GM18511 (cell line): ENCODE data around the gene NME1.
A peak's percentile ranks its signal among the peaks of the same experiment; 100 is the strongest.
"Not testable (repeated sequence)": the region's sequence is repeated elsewhere in the genome, so short reads cannot be mapped to it uniquely, and the experiment has no call there.

ENCODE experiments used
- ATAC-seq: cut with Tn5 transposase; IDR thresholded peaks from one replicate; pipeline ENCODE4 v1.9.1; 2021; ENCODE audit warnings: mild to moderate bottlenecking, moderate library complexity; ENCODE audit not compliant: unreplicated experiment

NME1 gene

DNA sequence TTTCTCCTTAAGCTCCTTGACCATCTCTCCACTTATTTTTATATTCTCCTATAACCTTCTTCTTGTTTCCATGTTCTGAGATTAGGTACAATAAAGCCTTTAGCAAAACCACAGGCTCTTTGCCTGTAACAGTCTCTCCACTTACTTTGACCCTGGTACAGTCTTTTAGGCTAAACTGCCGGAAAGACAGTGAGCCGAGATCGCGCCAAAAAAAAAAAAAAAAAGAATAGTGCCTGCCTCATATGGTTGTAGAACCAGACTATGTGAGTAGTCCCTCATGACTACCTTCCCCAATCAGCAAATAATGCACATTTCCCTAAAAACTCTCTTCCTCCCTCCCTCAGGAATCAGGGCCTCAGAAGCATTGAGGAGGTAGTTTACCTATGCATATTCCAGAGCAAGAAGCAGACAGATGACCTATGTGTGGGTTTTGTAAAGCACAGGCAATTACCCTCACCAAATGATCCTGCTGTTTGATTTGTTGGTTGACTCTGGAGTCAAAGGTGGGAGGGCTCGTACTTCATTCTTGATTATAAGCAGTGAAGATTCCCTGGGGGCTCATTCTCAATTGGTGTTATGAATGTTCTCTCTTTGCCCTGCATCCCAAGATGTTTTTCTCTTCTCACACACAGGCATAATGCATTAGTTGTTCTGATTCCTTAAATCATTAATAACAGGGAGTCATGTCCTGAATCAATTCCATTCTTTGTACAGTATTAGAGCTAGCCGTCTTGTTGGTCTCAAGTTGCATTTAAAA lies 8.9 kb upstream of the NME1 start:
- no peak for ATAC-seq

DNA sequence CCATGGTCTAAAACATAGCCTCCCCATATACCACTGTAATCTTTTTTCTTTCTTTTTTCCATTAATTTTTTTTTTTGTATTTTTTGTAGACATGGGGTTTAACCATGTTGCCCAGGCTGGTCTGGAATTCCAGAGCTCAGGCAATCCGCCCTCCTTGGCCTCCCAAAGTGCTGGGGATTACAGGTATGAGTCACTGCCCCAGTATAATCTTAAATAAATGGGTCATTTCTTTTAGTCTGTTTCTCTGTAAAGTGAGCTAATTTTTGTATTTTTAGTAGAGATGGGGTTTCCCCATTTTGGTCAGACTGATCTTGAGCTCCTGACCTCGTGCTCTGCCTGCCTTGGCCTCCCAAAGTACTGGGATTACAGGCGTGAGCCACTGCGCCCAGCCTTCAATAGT lies 5.7 kb upstream of the NME1 start:
- no peak for ATAC-seq

DNA sequence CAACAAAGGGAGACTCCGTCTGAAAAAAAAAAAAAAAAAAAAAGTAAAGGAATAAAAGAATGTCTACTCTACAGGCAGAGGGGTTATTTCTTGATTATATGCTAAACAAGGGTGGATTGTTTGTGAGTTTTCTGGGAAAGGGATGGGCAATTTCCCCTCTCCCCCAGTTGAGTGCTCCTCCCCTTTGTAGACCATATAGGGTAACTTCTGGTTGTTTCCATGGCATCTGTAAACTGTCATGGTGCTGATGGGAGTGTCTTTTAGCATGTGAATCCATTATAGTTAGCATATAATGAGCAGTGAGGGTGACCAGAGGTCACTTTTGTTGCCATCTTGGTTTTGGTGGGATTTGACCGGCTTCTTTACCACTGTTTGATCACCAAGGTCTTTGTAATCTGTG lies 4.2 kb upstream of the NME1 start:
- ATAC-seq: no peak

DNA sequence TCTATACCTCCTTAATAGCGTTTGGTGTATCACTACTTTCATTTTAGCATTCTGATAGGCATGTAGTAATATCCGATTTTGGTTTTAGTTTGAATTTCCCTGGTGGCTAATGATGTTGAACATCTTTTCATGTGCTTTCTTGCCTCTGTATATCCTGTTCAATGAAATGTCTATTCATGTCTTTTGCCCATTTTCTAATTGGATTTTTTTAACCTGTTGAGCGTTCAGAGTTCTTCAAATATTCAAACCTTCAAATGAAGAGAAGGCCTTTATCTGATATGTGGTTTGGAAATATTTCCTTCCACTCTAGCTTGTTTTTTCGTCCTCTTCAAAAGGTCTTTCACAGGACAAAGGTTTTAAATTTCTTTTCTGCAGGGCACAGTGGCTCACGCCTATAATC lies 2.4 kb upstream of the NME1 start:
- no peak for ATAC-seq

DNA sequence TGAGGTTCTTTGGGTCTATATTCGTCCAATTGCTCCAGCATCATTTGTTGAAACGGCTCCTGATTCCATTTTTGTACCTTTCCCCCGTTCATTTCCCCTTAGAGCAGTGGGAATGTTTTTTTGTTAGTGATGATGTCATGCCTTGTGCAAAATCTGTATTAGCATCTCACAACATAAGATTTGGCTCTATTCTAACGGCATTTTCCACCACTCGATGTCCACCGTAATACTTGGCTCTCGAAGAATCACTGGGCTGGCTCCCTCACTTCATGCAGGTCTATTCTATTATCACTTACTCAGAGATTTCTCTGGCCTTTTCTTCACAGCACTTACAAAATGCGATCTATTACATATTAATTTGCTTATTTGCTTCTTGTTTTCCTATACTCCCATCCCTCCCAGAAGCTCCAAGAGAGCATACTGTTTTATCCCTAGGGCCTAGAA lies 571 bp upstream of the NME1 start:
- ATAC-seq: peak; percentile 1

DNA sequence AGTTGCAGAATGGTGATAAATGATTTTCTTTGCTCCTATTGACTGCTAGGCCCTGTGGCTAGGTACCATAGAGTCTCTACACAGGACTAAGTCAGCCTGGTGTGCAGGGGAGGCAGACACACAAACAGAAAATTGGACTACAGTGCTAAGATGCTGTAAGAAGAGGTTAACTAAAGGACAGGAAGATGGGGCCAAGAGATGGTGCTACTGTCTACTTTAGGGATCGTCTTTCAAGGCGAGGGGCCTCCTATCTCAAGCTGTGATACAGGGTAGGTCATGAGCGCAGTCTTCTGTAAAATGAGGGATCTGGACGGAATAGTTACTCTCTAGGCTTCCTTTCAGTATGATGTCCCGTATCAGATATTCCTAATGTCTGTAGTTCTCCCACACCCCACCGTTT lies 817 bp downstream of the NME1 start:
- no peak for ATAC-seq

DNA sequence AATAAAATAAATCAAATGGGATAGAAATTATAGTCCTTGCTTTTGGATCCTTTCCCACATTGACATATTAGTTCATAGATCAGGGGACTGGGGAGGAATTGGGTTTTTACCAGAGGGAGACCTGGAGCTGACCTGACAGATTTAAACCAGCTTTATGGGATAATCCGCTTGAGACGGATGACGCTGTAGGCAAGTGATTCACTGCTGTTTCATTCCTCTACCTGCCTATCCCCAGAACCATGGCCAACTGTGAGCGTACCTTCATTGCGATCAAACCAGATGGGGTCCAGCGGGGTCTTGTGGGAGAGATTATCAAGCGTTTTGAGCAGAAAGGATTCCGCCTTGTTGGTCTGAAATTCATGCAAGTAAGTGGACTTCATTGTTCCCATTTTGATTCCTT lies 2.1 kb downstream of the NME1 start:
- no peak for ATAC-seq

DNA sequence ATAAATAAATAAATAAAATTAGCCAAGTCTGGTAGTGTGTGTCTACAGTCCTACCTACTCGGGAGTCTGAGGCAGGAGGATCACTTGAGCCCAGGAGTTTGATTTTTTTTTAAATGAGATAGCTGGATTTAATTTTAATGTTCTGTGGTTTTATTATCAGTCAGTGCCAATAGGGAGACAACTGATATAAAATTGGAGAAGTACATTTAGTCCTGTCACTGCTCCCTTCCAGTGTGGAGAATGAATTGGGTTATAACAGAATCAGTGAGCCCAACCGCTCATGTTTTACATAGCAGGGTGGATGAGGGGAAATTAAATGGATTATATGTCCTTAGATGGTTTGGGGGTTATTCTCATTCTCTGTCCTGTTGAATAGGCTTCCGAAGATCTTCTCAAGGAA lies 6.2 kb downstream of the NME1 start:
- no peak for ATAC-seq

DNA sequence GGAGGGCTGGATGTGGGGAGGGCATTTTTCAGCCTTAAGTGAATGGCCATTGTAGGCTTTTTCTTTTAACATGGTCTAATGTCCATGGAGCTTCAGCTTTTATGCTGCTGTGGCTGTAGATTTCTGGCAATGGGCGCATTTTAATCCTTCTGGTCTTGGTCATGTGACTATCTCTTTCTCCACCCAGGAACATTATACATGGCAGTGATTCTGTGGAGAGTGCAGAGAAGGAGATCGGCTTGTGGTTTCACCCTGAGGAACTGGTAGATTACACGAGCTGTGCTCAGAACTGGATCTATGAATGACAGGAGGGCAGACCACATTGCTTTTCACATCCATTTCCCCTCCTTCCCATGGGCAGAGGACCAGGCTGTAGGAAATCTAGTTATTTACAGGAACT lies 8.2 kb downstream of the NME1 start:
- ATAC-seq: no peak

DNA sequence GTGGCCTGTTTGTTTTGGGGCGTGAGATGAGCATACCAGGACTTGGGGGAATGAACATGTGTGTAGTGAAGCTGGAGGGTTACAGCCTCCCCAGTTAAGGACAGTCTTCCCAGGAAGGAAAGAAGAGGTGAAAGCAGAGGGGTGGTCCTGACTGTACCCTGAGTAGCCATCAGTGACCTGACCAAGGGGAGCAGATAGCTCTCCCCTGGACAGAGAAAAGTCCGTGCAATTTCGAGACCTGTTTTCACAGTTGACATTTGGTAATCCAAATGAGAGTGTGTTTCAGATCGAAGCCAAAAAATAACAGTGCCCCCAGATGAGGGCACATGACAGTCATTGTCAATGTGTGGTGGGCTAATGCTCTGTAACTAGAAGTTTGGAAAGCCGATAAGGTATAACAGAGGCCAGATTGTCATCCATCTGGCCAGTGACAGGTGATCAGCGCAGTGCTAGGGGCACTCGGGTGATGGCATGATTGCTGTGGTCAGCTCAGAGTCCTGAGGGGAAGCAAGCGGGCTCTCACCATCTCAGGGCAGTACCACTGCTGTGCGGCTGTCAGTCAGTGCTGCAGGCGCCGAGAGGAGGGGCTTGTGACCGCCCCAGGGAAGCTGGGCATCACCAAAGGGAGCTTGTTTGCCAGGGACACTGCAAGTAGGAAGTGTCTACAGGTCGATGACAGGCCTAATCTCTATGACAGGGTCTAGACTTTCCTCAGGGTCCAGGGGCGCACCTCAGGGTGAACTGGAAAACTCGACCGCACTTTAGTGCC lies 11.7 kb downstream of the NME1 start:
- no peak for ATAC-seq

DNA sequence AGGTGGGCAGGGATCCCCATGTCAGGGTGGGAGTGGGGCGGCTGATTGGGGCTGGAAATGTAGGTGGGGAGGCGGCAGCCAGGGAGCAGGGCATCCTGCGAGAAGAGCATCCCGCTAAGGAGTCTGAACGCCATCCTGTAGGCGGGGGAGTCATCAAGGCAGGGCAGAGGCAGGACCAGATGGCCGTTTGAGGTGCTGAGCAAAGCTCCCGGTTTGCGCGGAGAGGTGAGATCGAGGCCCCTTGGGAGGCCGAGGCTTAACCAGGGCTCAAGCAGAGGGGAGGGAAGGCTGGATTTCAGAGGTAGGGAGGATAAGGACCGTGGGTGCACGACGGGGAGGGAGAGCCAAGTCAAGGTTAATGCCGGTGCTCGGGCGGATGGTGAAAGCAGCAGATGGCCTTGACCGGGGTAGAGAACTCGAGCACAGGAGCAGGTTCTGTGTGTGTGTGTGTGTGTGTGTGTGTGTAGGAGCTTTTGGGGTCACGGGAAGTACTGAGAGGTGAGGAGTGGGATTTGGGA lies 12.4 kb downstream of the NME1 start:
- peak; percentile 36 for ATAC-seq

DNA sequence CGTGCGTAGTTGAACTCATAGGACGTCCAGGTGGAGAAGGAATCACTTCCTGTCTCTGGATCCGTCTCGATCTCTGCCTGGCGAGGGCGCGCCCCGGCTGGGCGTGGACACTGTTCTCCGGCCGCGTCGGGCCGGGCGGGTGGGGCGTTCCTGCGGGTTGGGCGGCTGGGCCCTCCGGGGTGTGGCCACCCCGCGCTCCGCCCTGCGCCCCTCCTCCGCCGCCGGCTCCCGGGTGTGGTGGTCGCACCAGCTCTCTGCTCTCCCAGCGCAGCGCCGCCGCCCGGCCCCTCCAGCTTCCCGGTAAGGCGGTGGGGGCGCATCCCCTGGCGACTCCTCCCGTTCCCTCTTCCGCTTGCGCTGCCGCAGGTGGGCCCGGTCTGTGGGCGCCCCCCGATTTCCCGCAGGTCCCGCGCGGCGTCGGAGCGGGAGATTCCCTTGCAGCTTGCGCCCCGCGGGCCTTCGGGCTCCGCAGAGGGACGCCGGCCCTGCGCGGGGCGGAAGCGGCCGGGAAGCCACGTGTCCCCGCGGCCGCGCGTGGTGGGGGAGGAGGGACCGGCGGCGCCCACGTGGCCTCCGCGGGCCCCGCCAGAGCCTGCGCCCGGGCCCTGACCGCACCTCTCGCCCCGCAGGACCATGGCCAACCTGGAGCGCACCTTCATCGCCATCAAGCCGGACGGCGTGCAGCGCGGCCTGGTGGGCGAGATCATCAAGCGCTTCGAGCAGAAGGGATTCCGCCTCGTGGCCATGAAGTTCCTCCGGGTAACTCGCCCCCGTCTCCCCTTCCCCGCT lies 13.0 kb downstream of the NME1 start, which contains the start of gene NME2:
Gene NME2 (plus strand): TSS at position 214 of the 789 bp plus-strand sequence. CDS start 420 bp downstream, at position 634.
- ATAC-seq: peak; percentile 84

DNA sequence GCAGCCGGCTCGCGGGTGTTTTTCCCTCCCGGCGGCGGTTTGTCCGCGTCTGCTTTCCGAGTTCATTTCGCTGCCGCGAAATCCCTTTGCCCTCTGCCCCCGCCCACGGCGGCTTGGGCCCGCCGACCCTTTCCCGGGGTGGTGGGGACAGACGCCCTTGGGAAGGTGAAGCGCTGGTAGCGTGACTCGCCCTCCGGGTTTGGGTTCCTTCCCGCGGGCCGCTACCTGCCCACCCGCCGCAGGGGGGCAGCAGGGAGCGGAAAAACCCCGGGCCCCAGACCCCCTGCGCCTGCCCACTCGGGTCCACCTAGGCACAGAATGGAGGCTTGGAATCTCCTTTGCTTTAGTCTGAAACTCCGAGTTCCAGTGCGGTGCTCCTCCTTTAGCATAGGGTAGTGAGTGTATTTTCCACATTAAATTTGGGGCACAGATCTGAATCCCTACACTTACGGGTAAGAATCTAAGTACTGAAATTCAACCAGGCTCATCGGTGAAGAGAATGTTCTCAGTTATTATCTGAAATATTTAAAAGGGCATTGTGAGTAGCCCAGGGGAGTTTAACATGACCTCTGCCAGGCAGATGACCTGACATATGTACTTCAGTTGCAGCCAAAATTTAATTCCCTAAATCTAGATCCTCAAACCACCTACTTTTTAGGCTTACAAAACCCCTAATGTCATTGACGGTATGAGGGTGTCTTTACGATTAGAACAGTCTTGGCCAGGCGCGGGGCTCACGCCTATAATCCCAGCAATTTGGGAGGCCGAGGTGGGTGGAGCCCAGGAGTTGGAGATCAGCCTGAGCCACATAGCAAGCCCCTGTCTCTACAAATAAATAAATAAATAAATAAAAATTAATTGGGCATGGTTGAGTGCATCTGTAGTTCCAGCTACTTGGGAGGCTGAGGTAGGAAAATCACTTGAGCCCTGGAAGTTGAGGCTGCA lies 13.9 kb downstream of the NME1 start:
- peak; percentile 57 for ATAC-seq

DNA sequence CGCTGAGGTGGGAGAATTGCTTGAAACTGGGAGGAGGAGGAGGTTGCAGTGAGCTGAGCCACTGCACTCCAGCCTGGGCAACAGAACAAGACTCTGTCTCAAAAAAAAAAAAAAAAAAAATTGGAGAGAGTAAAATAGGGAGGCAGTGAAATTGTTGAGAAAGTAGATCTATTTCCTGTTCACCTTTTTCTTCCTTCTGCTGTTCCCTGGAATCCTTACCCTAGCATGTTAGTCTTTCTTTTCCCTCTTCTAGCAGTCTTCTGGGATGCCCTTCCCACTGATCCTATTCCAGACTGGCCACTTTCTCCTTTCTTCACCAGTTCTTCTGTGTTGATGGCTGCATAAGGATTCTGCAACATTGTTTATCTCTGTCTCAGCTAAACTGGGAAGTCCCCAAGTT lies 16.0 kb downstream of the NME1 start:
- ATAC-seq: no peak

DNA sequence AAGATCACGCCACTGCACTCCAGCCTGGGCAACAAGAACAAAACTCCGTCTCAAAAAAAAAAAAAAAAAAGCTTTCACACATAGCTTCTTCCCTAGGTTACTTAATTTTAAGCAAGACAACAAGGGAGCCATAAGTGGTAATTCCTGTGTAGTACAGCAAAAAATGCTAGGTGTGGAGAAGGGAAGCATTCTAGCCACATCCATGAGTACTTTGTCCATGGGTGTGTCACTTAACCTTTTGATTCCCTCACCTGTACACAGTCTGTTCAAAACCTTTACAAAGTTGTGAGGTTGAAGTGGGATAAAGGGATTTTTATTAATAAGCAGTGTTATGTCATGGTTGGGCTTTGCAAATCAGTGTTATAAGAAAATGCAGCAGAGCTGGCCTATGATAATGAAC lies 17.4 kb downstream of the NME1 start:
- no peak for ATAC-seq

DNA sequence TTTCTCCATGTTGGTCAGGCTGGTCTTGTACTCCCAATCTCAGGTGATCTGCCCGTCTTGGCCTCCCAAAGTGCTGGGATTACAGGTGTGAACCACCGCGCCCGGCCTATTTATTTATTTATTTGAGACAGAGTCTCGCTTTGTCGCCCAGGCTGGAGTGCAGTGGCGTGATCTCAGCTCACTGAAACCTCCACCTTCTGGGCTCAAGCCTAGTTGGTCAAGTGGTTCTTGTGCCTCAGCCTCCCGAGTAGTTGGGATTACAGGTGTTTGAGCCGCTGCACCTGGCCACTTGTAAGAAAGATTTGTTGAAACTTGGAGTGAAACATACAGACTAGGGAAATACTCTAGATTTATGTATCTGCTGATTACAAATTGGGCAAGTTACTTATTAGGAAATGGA lies 18.7 kb downstream of the NME1 start:
- ATAC-seq: not testable (repeated sequence)

DNA sequence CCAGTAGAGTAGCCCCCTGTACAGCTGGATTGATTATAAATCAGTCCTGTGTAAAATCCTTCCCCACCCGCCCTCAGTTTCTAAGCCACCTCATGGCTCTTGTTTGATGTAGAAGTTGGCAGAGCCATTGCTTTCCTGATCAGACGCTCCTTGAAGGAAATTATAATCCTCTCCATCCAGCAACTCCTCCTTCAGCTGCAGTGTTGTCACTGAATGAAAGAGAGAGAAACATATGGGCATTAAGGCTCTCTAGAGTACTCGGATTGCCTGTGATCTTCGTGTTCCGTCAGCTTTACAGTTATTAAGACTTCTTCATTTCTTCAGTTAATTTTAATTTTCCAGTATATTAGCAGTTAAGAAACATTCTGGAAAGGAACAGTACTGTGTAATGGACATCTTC lies 27.1 kb downstream of the NME1 start:
- no peak for ATAC-seq

DNA sequence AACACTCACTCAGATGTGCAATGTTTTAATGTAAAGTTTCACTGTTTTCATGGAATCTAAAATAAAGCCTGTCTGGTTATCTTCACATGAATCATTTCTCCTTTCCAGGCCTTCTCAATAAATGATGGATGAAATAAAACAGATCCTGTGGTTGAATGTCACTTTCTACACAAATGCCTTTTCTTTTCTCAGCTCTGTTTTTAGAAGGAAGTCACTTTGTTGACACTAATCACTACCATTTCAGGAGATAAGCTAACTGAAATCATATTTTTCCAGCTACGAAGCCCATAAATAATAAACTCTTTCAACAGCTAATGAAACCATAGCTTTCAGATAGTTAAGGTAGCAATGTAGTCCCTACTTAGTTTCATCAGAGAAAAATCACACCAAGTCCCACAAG lies 30.8 kb downstream of the NME1 start:
- no peak for ATAC-seq

DNA sequence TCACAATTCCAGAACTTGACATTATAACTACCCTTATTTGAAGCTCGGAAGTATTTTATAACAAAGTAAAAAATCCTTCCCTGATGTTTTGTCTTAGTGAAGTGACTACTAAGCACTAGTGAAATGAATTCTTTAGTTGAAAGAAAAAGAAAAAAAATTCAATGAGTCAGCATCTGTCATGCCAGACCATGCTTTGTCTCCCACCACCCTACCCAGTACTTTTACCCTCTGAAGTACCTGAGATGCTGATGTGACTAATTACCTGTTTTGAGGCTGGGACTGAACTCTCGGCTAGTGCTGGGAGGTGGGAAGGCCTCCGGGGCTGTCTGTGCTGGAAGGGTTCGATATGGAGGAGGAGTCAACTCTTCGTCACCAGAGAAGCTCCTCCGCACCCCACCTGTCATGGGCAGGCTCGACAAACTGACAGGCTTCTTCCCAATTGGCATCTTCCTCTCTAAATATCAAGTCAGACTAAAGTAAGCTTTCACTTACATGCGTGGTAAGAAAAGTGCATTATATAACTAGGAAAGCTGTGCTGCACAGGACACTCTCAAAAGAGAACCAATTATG lies 32.5 kb downstream of the NME1 start:
- no peak for ATAC-seq
